ENCODE data around the gene PABPC1L2B.
"Not testable (repeated sequence)": the region's sequence is repeated elsewhere in the genome, so short reads cannot be mapped to it uniquely, and the experiment has no call there.

The PABPC1L2B gene

DNA sequence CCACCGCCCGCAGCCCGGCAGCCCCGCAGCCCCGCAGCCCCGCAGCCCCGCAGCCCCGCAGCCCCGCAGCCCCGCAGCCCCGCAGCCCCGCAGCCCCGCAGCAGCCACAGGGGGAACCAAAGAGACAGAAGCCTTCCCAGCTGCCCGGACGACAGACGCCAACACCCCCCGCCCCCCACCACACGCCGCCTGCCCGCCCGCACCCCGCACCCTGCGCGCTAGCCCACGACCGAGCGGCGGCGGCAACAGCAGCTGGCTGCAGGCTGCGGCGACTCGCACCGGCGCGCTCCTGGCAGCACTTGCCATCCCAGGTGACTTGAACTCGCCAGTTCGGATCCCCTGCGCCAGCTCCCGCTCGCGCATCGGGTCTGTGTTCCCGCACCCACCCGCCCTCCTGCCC, at the start of gene PABPC1L2B:
PABPC1L2B (plus strand) TSS at position 207 of the 400 bp plus-strand sequence. CDS start 704 bp downstream, outside the sequence.
- H3K4me3 ChIP-seq (ENCODE audit: low read depth, low read length); DNase-seq (ENCODE audit: low read depth); in situ Hi-C loops (cut with HindIII; ENCODE audit: low sequenced_read_pairs): not testable (repeated sequence)

DNA sequence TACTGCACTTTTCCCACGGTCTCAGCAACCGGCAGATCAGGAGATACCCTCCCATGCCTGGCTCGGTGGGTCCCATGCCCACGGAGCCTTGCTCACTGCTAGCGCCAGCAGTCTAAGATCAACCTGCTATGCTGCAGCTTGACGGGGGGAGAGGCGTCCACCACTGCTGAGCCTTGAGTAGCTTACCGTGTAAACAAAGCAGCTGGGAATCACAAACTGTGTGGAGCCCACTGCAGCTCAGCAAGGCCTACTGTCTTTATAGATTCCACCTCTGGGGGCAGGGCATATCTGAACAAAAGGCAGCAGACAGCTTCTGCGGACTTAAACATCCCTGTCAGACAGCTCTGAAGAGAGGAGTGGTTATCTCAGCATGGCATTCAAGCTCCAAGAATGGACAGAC, 42.8 kb upstream of the PABPC1L2B start:
- H3K4me3 ChIP-seq (ENCODE audit: low read depth, low read length); in situ Hi-C loops (cut with HindIII; ENCODE audit: low sequenced_read_pairs); DNase-seq (ENCODE audit: low read depth): not testable (repeated sequence)

DNA sequence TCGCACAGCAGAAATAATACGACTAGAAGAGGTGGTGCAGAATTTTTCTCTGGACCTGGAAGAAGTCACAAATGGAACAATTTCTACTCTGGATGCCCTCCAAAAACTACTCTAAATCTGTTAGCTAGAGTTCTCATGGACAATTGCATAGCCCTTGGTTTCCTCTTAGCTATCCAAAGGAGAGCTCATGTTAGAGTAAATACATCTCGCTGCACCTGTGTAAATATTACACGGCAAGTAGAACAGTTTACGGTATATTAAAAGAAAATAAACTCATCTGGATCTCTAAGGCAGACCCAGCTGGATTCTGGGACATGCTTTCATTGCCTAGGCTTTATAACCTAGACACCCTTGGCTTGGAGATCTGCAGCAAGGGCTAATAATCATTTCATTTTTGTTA, 30.9 kb upstream of the PABPC1L2B start:
- in situ Hi-C loops (cut with HindIII; ENCODE audit: low sequenced_read_pairs); DNase-seq (ENCODE audit: low read depth); H3K4me3 ChIP-seq (ENCODE audit: low read depth, low read length): not testable (repeated sequence)

DNA sequence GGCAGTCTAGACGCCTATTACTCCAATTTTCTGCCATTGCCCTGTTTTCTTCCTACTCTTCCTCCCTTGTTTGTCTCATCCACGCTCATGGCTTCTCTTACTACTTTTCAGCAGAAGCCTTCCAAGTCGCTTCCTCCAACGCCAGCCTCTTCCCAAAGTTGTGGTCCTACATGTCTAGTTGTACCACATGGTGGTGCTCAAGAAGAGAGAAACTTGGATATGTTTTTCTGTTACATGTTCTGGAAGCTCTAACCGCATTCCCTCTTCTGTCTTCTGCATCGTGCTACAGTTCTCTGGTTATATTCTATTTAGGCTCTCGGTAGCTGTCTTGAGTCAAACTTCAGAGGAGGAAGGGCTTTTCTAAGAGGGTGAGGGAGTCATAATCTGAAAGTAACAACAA, 27.9 kb upstream of the PABPC1L2B start:
- DNase-seq (ENCODE audit: low read depth); in situ Hi-C loops (cut with HindIII; ENCODE audit: low sequenced_read_pairs); H3K4me3 ChIP-seq (ENCODE audit: low read depth, low read length): not testable (repeated sequence)

DNA sequence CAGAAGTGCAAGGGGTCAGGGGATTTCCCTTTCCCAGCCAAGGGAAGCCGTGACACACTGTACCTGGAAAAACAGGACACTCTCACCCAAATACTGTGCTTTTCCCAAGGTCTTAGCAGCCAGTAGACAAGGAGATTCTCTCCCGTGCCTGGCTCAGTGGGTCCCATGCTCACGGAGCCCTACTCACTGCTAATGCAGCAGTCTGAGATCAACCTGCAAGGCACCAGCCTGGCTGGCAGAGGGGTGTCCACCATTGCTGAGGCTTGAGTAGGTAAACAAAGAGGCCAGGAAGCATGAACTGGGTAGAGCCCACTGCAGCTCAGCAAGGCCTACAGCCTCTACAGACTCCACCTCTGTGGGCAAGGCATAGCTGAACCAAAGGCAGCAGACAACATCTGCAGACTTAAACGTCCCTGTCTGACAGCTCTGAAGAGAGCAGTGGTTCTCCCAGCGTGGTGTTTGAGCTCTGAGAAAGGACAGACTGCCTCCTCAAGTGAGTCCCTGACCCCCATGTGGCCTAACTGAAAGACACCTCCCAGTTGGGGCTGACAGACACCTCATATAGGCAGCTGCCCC, 21.8 kb upstream of the PABPC1L2B start:
- in situ Hi-C loops (cut with HindIII; ENCODE audit: low sequenced_read_pairs); H3K4me3 ChIP-seq (ENCODE audit: low read depth, low read length); DNase-seq (ENCODE audit: low read depth): not testable (repeated sequence)

DNA sequence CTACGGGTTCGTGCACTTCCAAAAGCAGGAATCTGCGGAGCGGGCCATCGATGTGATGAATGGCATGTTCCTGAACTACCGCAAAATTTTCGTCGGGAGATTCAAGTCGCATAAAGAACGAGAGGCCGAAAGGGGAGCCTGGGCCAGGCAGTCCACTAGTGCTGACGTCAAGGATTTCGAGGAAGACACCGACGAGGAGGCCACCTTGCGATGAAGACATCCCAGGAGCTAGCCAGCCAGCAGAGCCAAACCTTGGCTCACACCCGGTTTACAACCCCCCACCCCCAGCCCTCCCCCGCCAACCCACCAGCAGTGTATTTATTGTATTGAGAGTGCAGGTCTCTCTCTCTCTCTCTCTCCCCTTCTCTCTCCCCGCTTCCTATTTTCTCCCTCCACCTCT, 1.3 kb downstream of the PABPC1L2B start:
- DNase-seq (ENCODE audit: low read depth); in situ Hi-C loops (cut with HindIII; ENCODE audit: low sequenced_read_pairs); H3K4me3 ChIP-seq (ENCODE audit: low read depth, low read length): not testable (repeated sequence)

DNA sequence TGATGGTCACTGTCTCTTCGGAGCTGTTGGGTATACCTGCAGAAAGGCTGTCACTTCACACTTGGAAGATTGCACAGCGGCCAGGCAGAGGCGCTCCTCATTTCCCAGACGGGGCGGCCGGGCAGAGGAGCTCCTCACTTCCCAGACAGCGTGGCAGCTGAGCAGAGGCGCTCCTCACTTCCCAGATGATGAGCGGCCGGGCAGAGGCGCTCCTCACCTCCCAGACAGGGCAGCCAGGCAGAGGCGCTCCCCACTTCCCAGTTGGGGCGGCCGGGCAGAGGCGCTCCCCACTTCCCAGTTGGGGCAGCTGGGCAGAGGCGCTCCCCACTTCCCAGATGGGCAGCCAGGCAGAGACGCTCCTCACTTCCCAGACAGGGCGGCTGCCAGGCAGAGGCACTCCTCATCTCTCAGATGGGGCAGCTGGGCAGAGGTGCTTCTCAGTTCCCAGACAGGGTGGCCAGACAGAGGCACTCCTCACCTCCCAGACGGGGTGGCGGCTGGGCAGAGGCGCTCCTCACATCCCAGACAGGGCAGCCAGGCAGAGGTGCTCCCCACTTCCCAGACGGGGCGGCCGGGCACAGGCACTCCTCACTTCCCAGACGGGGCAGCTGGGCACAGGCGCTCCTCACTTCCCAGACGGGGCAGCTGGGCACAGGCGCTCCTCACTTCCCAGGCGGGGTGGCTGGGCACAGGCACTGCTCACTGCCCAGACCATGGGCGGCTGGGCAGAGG, 18.8 kb downstream of the PABPC1L2B start:
- H3K4me3 ChIP-seq (ENCODE audit: low read depth, low read length): no peak overlapping the region
- in situ Hi-C loops (cut with HindIII; ENCODE audit: low sequenced_read_pairs): no loop called here
- TF ChIP-seq, protein P1, sequence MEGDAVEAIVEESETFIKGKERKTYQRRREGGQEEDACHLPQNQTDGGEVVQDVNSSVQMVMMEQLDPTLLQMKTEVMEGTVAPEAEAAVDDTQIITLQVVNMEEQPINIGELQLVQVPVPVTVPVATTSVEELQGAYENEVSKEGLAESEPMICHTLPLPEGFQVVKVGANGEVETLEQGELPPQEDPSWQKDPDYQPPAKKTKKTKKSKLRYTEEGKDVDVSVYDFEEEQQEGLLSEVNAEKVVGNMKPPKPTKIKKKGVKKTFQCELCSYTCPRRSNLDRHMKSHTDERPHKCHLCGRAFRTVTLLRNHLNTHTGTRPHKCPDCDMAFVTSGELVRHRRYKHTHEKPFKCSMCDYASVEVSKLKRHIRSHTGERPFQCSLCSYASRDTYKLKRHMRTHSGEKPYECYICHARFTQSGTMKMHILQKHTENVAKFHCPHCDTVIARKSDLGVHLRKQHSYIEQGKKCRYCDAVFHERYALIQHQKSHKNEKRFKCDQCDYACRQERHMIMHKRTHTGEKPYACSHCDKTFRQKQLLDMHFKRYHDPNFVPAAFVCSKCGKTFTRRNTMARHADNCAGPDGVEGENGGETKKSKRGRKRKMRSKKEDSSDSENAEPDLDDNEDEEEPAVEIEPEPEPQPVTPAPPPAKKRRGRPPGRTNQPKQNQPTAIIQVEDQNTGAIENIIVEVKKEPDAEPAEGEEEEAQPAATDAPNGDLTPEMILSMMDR (IDR thresholded peaks at IDR 0.05; ENCODE audit: low read depth, low read length, missing control alignments): no peak
- no peak for DNase-seq (ENCODE audit: low read depth)

DNA sequence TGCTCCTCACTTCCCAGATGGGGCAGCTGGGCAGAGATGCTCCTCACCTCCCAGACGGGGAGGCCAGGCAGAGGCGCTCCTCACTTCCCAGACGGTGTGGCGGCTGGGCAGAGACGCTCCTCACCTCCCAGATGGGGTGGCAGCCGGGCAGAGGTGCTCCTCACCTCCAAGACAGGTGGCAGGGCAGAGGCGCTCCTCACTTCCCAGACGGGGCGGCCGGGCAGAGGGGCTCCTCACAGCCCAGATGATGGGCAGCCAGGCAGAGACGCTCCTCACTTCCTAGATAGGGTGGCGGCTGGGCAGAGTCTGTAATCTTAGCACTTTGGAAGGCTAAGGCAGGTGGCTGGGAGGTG, 19.3 kb downstream of the PABPC1L2B start:
- in situ Hi-C loops (cut with HindIII; ENCODE audit: low sequenced_read_pairs); DNase-seq (ENCODE audit: low read depth); H3K4me3 ChIP-seq (ENCODE audit: low read depth, low read length): not testable (repeated sequence)

DNA sequence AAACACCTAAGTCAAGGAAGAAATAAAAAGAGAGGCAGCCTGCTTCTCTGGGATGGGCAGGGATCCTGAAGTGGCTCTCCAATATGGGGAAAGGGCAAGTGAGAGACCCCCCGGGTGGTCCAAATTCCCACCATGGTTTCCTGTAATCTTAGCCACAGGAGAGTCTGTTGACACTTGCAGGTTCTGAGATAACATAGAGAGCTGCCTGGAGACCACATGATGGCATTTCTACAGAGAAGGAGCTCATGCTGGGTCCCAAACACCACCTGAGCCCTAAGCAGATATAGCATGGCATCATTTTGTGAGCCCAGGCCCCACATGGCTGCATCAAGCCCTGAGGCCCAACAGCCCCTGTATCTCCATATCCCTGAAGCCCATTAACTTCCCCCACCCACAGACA, 26.1 kb downstream of the PABPC1L2B start:
- no peak overlapping the region for H3K4me3 ChIP-seq (ENCODE audit: low read depth, low read length)
- no peak for DNase-seq (ENCODE audit: low read depth)
- TF ChIP-seq, protein P1 (IDR thresholded peaks at IDR 0.05; ENCODE audit: low read depth, low read length, missing control alignments): no peak
- in situ Hi-C loops (cut with HindIII; ENCODE audit: low sequenced_read_pairs): no loop called here

All from astrocyte of the cerebellum (primary cell).